Measurements from ENCODE around the gene PRSS38.
A peak's percentile ranks its signal among the peaks of the same experiment; 100 is the strongest.

Gene PRSS38

GRCh38 chr1:227779021-227779441 is 36.4 kb upstream of the PRSS38 start:
- DNase-seq (ENCODE audit: low spot score): no peak

GRCh38 chr1:227779685-227780084 is 35.8 kb upstream of the PRSS38 start:
- DNase-seq (ENCODE audit: low spot score): no peak

GRCh38 chr1:227780101-227781044 is 35.1 kb upstream of the PRSS38 start:
- DNase-seq (ENCODE audit: low spot score): no peak

- no peak for DNase-seq (ENCODE audit: low spot score)
Measured at GRCh38 chr1:227781314-227781930, 34.1 kb upstream of the PRSS38 start.

- DNase-seq (ENCODE audit: low spot score): no peak
Measured at GRCh38 chr1:227782226-227782625, 33.2 kb upstream of the PRSS38 start.

- no peak for DNase-seq (ENCODE audit: low spot score)
Measured at GRCh38 chr1:227785094-227785804, 30.2 kb upstream of the PRSS38 start.

GRCh38 chr1:227785805-227786671 is 29.4 kb upstream of the PRSS38 start:
- no peak for DNase-seq (ENCODE audit: low spot score)

- no peak for DNase-seq (ENCODE audit: low spot score)
Measured at GRCh38 chr1:227786673-227787512, 28.6 kb upstream of the PRSS38 start.

- peak; percentile 96 for DNase-seq (ENCODE audit: low spot score)
Measured at GRCh38 chr1:227787513-227788270, 27.8 kb upstream of the PRSS38 start.

- peak; percentile 68 for DNase-seq (ENCODE audit: low spot score)
Measured at GRCh38 chr1:227788271-227789083, 27.0 kb upstream of the PRSS38 start.

GRCh38 chr1:227789084-227790033 is 26.1 kb upstream of the PRSS38 start:
- no peak for DNase-seq (ENCODE audit: low spot score)

GRCh38 chr1:227790034-227790400 is 25.5 kb upstream of the PRSS38 start:
- DNase-seq (ENCODE audit: low spot score): no peak

- DNase-seq (ENCODE audit: low spot score): no peak
Measured at GRCh38 chr1:227790868-227791267, 24.6 kb upstream of the PRSS38 start.

- no peak for DNase-seq (ENCODE audit: low spot score)
Measured at GRCh38 chr1:227791425-227792143, 23.9 kb upstream of the PRSS38 start.

- no peak for DNase-seq (ENCODE audit: low spot score)
Measured at GRCh38 chr1:227792216-227793078, 23.0 kb upstream of the PRSS38 start.
